ENCODE results near the gene PDZRN3. TPM values are rescaled to one million over a fixed set of nuclear protein-coding genes. Genes with fewer than 3 reads are reported as not detected.

The PDZRN3 gene
- total RNA-seq, 1 donor from 2014 or later: 21.9 TPM

DNA sequence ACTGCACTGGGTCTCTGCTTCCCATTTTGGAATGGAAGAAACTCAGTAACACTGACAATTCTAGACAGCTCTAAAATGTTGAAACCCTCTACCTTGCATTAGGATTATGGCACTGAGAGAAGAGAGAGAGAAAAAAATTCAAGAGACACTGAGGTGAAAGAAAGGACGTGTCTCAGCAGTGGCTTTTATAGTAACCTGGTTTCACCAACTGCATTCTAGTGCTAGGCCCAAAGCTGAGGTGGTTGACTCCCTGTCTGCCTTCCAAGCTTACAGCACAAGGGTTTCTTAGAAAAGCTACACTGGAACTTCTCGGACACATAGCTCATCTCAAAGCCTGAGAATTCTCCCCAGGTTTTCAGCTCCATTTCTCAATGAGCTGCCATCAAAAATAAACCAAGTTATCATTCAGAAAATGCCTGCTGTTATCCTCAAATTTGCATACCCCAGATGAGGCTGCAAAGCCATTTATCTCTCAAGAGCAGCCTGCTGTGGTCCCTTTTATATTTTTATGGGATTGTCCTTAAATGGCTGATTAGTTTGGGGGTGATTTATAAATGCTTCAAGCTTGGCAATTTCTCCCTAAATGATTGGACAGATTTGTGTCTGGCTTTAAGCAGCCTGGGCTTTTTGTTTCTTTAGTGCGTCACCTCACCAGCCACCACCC lies 283.3 kb downstream of the PDZRN3 start:
- H3K4me1 Mint-ChIP-seq (ENCODE audit: low read depth, unreplicated experiment): no peaks in the 10 kb centered on the region
- TF ChIP-seq CTCF (IDR thresholded peaks at IDR 0.05; ENCODE audit: partially characterized antibody, unreplicated experiment): no peak
- no peak overlapping the region for H3K27ac Mint-ChIP-seq (ENCODE audit: unreplicated experiment)
- DNase-seq: no peak
- H3K36me3 Mint-ChIP-seq (ENCODE audit: unreplicated experiment): peaks cover 12% of the 10 kb centered on the region
- H3K4me3 Mint-ChIP-seq (ENCODE audit: unreplicated experiment): no peak overlapping the region
- peaks cover 5% of the 10 kb centered on the region for H3K9me3 Mint-ChIP-seq (ENCODE audit: unreplicated experiment)
- peaks cover 4% of the 10 kb centered on the region for H3K27me3 Mint-ChIP-seq (ENCODE audit: unreplicated experiment)

DNA sequence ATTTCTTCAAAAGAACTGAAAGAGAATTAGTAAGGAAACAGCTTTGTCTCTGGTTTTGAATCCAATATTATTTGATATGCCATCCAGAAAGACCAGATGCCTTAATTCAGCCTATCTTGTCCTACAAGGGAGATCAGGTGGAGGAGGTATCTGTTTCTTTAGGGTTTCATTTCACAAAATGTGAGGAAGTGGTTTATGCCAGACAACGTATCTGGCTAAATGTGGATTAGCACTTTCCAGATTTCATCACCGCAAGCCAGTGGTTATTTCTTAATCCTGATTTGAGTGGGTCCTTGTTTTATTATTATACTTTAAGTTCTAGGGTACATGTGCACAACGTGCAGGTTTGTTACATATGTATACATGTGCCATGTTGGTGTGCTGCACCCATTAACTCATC lies 292.2 kb downstream of the PDZRN3 start:
- no peak overlapping the region for H3K4me3 Mint-ChIP-seq (ENCODE audit: unreplicated experiment)

More for the DNA sequence above, 292.2 kb downstream of the PDZRN3 start:
- Mint-ChIP-seq H3K36me3 (ENCODE audit: unreplicated experiment) (peaks cover 7% of the 10 kb centered on the region), H3K27me3 (ENCODE audit: unreplicated experiment) (peaks cover 2% of the 10 kb centered on the region), H3K4me1 (ENCODE audit: low read depth, unreplicated experiment) (no peaks in the 10 kb centered on the region), H3K9me3 (ENCODE audit: unreplicated experiment) (peaks cover 1% of the 10 kb centered on the region), H3K27ac (ENCODE audit: unreplicated experiment) (no peak overlapping the region)
- DNase-seq: no peak
- no peak for TF ChIP-seq CTCF (IDR thresholded peaks at IDR 0.05; ENCODE audit: partially characterized antibody, unreplicated experiment)

Data from glutamatergic neuron (in vitro differentiated cells).